ENCODE data around the gene SRPX.

Gene SRPX

GRCh38 chrX:38247051-38247450, 26.4 kb upstream of the SRPX start:
- no peak overlapping the region for H3K4me3 ChIP-seq (ENCODE audit: low read depth, low read length)
- DNase-seq (ENCODE audit: low read depth) = no peak
- TF ChIP-seq, protein P1, sequence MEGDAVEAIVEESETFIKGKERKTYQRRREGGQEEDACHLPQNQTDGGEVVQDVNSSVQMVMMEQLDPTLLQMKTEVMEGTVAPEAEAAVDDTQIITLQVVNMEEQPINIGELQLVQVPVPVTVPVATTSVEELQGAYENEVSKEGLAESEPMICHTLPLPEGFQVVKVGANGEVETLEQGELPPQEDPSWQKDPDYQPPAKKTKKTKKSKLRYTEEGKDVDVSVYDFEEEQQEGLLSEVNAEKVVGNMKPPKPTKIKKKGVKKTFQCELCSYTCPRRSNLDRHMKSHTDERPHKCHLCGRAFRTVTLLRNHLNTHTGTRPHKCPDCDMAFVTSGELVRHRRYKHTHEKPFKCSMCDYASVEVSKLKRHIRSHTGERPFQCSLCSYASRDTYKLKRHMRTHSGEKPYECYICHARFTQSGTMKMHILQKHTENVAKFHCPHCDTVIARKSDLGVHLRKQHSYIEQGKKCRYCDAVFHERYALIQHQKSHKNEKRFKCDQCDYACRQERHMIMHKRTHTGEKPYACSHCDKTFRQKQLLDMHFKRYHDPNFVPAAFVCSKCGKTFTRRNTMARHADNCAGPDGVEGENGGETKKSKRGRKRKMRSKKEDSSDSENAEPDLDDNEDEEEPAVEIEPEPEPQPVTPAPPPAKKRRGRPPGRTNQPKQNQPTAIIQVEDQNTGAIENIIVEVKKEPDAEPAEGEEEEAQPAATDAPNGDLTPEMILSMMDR (conservative IDR thresholded peaks at IDR 0.05; ENCODE audit: low read depth, low read length) = no peak

- TF ChIP-seq, protein P1 (conservative IDR thresholded peaks at IDR 0.05; ENCODE audit: low read depth, low read length) = no peak
- no peak for DNase-seq (ENCODE audit: low read depth)
- no peak overlapping the region for H3K4me3 ChIP-seq (ENCODE audit: low read depth, low read length)
These were observed 19.9 kb upstream of the SRPX start for GRCh38 chrX:38240541-38240940.

- TF ChIP-seq, protein P1 (conservative IDR thresholded peaks at IDR 0.05; ENCODE audit: low read depth, low read length) = no peak
- no peak for DNase-seq (ENCODE audit: low read depth)
- no peak overlapping the region for H3K4me3 ChIP-seq (ENCODE audit: low read depth, low read length)
These were observed 16.4 kb upstream of the SRPX start for GRCh38 chrX:38236901-38237615.

GRCh38 chrX:38233891-38234667, 13.4 kb upstream of the SRPX start:
- peak; percentile 86 for DNase-seq (ENCODE audit: low read depth)
- no peak overlapping the region for H3K4me3 ChIP-seq (ENCODE audit: low read depth, low read length)
- TF ChIP-seq, protein P1 (conservative IDR thresholded peaks at IDR 0.05; ENCODE audit: low read depth, low read length) = no peak

GRCh38 chrX:38232079-38232686, 11.5 kb upstream of the SRPX start:
- H3K4me3 ChIP-seq (ENCODE audit: low read depth, low read length) = no peak overlapping the region
- TF ChIP-seq, protein P1 (conservative IDR thresholded peaks at IDR 0.05; ENCODE audit: low read depth, low read length) = no peak
- DNase-seq (ENCODE audit: low read depth) = no peak

- peak; percentile 42 for DNase-seq (ENCODE audit: low read depth)
- H3K4me3 ChIP-seq (ENCODE audit: low read depth, low read length) = peak overlapping the region; percentile 29
- TF ChIP-seq, protein P1 (conservative IDR thresholded peaks at IDR 0.05; ENCODE audit: low read depth, low read length) = no peak
These were observed 4.4 kb upstream of the SRPX start for GRCh38 chrX:38225093-38225492.
